ENCODE data around the gene FBXL7. TPM values are rescaled to one million over a fixed set of nuclear protein-coding genes. Genes with fewer than 3 reads are reported as not detected.

Gene FBXL7
- total and polyA plus RNA-seq, 2 donors (not counting 3 experiments of a cell fraction or from before 2014, with no cell fraction given), result 23.5 to 32.2 TPM

DNA sequence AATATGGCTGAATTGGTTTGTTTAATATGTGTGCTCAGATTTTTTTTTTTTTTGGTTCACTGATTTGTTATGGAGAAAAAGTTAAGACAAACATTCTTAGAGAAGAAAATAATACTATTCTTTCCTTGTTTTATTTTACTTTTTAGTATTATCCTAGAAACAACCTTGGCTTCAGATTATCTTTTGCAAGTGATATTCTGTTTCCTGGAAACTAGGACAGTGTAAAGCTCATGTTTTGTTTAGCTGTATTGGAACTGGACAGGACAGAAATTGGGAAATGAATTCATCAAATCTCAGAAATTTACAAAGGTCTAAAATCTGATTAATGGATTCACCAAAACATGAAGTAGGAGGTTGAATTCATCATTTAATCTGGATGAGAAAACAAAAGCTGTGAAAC lies 130.5 kb downstream of the FBXL7 start:
- FAIRE-seq, result no peak
- no peak overlapping the region for H3K4me3 ChIP-seq (replicated peaks in 1 of 3; ENCODE audit: insufficient read depth in 1 of 3, low read depth in 1 of 3, low read length in 3 of 3)
- no peak for DNase-seq (ENCODE audit: low read depth, low spot score)
- H3K4me2 ChIP-seq (ENCODE audit: insufficient read depth, low read length), result no peak overlapping the region
- TF ChIP-seq POLR2A (IDR thresholded peaks at IDR 0.05; ENCODE audit: low read depth, low read length), result no peak
- no peak for TF ChIP-seq GATA2 (IDR thresholded peaks at IDR 0.05; ENCODE audit: insufficient read depth, insufficient read length, low read depth, low read length)
- TF ChIP-seq EZH2 (IDR thresholded peaks at IDR 0.05; ENCODE audit: borderline replicate concordance, low read depth, low read length, severe bottlenecking), result no peak
- TF ChIP-seq JUN (IDR thresholded peaks at IDR 0.05; ENCODE audit: borderline replicate concordance, insufficient read depth, insufficient read length, low read depth), result no peak
- TF ChIP-seq, protein P1, sequence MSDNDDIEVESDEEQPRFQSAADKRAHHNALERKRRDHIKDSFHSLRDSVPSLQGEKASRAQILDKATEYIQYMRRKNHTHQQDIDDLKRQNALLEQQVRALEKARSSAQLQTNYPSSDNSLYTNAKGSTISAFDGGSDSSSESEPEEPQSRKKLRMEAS (IDR thresholded peaks at IDR 0.05; ENCODE audit: insufficient read depth, insufficient read length), result no peak
- TF ChIP-seq, protein P2, sequence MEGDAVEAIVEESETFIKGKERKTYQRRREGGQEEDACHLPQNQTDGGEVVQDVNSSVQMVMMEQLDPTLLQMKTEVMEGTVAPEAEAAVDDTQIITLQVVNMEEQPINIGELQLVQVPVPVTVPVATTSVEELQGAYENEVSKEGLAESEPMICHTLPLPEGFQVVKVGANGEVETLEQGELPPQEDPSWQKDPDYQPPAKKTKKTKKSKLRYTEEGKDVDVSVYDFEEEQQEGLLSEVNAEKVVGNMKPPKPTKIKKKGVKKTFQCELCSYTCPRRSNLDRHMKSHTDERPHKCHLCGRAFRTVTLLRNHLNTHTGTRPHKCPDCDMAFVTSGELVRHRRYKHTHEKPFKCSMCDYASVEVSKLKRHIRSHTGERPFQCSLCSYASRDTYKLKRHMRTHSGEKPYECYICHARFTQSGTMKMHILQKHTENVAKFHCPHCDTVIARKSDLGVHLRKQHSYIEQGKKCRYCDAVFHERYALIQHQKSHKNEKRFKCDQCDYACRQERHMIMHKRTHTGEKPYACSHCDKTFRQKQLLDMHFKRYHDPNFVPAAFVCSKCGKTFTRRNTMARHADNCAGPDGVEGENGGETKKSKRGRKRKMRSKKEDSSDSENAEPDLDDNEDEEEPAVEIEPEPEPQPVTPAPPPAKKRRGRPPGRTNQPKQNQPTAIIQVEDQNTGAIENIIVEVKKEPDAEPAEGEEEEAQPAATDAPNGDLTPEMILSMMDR (IDR thresholded peaks at IDR 0.05; ENCODE audit: extremely low read depth in 1 of 2, insufficient read depth in 1 of 2, low read depth in 1 of 2, low read length in 2 of 2), result no peak
- TF ChIP-seq FOS (IDR thresholded peaks at IDR 0.05; ENCODE audit: borderline replicate concordance, insufficient read depth, low read length), result no peak
- no peak for TF ChIP-seq MYC (IDR thresholded peaks at IDR 0.05; ENCODE audit: low read depth, low read length)
- no peak for TF ChIP-seq POLR2AphosphoS5 (IDR thresholded peaks at IDR 0.05; ENCODE audit: insufficient read depth, low read depth, low read length)
- no peak overlapping the region for H3K27ac ChIP-seq (ENCODE audit: insufficient read depth, low read depth, low read length)
- H3K9ac ChIP-seq (replicated peaks; ENCODE audit: extremely low read depth, insufficient read depth, low read length), result no peak overlapping the region
- CTCF ChIA-PET, result interaction anchor here (1.4 kb wide), 2 partner anchors 9 to 10 kb away, joined by 4 to 5 read pairs; no protein-coding TSS in a partner anchor
- H3K36me3 ChIP-seq (ENCODE audit: control insufficient read depth in 2 of 2, extremely low read depth in 1 of 2, insufficient read depth in 2 of 2, low read length in 2 of 2), result no peaks in the 10 kb centered on the region
- dilution Hi-C loops (cut with MboI; ENCODE audit: extremely low pct_ligation_motif_present, low sequenced_read_pairs), result no loop called here
- intact Hi-C loops (cut with micrococcal nuclease), result no loop called here
- BruUV-seq (replicated peaks), result no TSS peak
- no peaks in the 10 kb centered on the region for H4K20me1 ChIP-seq (replicated peaks; ENCODE audit: control insufficient read depth, extremely low read depth, insufficient read depth, low read length)
- no peaks in the 10 kb centered on the region for H3K9me1 ChIP-seq (replicated peaks; ENCODE audit: control insufficient read depth, extremely low read depth, insufficient read depth, low read length)
- no peak overlapping the region for H2AFZ ChIP-seq (ENCODE audit: low read depth, low read length)
- peaks cover 8% of the 10 kb centered on the region for H3K4me1 ChIP-seq (ENCODE audit: control insufficient read depth, extremely low read depth, insufficient read depth, low read length)
- H3K79me2 ChIP-seq (ENCODE audit: control insufficient read depth, insufficient read depth, low read length), result peaks cover 10% of the 10 kb centered on the region
- no peaks in the 10 kb centered on the region for H3K9me3 ChIP-seq (replicated peaks; ENCODE audit: control insufficient read depth, insufficient read depth, low read length)
- no peaks in the 10 kb centered on the region for H3K27me3 ChIP-seq (ENCODE audit: control insufficient read depth in 2 of 2, insufficient read depth in 2 of 2, low read length in 2 of 2)
- POLR2A ChIA-PET, result no interaction called here

Data from endothelial cell of umbilical vein (primary cell).